HepG2 (cell line): ENCODE results near the gene LDLRAD4. TPM values are rescaled to one million over a fixed set of nuclear protein-coding genes. Genes with fewer than 3 reads are reported as not detected.

Source experiments
- ATAC-seq: fragments of 200-7000 bp; cut with Tn5 transposase; 3 replicates; pipeline ENCODE4 v1.9.1; 2020; ENCODE audit warnings: mild to moderate bottlenecking, moderate library complexity
- BruUV-seq: library from RNA; stranded (reverse); fragments of 400-500 nt; replicated peaks from 2 replicates; lab custom pipeline; 2021; lab: Mats Ljungman, UMichigan
- CTCF ChIA-PET: fragments of 300-600 bp; formaldehyde crosslinking; extraction: SDS; loops from one replicate; lab custom pipeline; 2021; ENCODE audit warnings: low total read pairs, inconsistent platforms, low intra/inter-chr PET ratio; lab: Yijun Ruan, JAX
- POLR2A ChIA-PET: fragments of 350-600 bp; sonication (Branson Sonifier 250); formaldehyde crosslinking; loops from one replicate; lab custom pipeline; 2020; ENCODE audit warnings: antibody characterized with exemption, inconsistent platforms; lab: Yijun Ruan, JAX
- DNase-seq: peaks from one replicate; pipeline ENCODE4 v3.0.0-alpha.2; 2015; ENCODE audit warnings: low spot score
- FAIRE-seq: peaks from 3 replicates; lab custom pipeline; 2011; peaks lifted over from hg19 to GRCh38; lab: Jason Lieb, UNC
- H2AFZ ChIP-seq: one replicate; pipeline ENCODE4 v1.6.1; 2011; ENCODE audit warnings: low read length, inconsistent platforms
- H3K27ac ChIP-seq: fragments of 300-600 bp; 3 replicates; pipeline ENCODE4 v1.8.0; 2011; ENCODE audit warnings: mixed run types, mild to moderate bottlenecking, mixed read lengths, low read length, inconsistent platforms; ENCODE audit not compliant: insufficient read depth; ENCODE audit errors: extremely low read length
- H3K27me3 ChIP-seq, 2 experiments: fragments of 200-600 bp in 1 of 2; 2 replicates in 1 of 2; 3 replicates in 1 of 2; pipeline versions ENCODE4 v1.6.0 to v1.8.0; 2011; ENCODE audit warnings: low read length in 2 of 2, mild to moderate bottlenecking in 2 of 2, moderate library complexity in 2 of 2, inconsistent platforms in 1 of 2; ENCODE audit not compliant: insufficient read depth in 2 of 2, control insufficient read depth in 1 of 2
- H3K36me3 ChIP-seq, 2 experiments: fragments of 200-600 bp in 1 of 2; replicated peaks in 1 of 2; 2 replicates in 1 of 2; 3 replicates in 1 of 2; pipeline versions ENCODE4 v1.5.1 to v1.8.0; 2011; ENCODE audit warnings: low read length in 2 of 2, inconsistent platforms in 1 of 2; ENCODE audit not compliant: insufficient read depth in 2 of 2, control insufficient read depth in 1 of 2
- H3K4me1 ChIP-seq: 2 replicates; pipeline ENCODE4 v1.5.1; 2012; ENCODE audit warnings: low read length, inconsistent platforms; ENCODE audit not compliant: insufficient read depth
- H3K4me2 ChIP-seq: 2 replicates; pipeline ENCODE4 v1.6.0; 2011; ENCODE audit warnings: low read depth, low read length, inconsistent platforms
- H3K4me3 ChIP-seq, 3 experiments: fragments of 200-600 bp in 1 of 3; sonication (generic), shearing (Covaris generic) in 1 of 3; replicated peaks in 1 of 3; 2 replicates each; pipeline ENCODE4 v1.5.1; 2011 to 2016; ENCODE audit warnings: low read length in 3 of 3, inconsistent platforms in 2 of 3, low read depth in 2 of 3, mild to moderate bottlenecking in 2 of 3, control low read depth in 1 of 3, mixed read lengths in 1 of 3; ENCODE audit not compliant: insufficient read depth in 1 of 3
- H3K79me2 ChIP-seq: one replicate; pipeline ENCODE4 v1.6.1; 2011; ENCODE audit warnings: low read length, inconsistent platforms; ENCODE audit not compliant: insufficient read depth
- H3K9ac ChIP-seq: 2 replicates; pipeline ENCODE4 v1.6.0; 2011; ENCODE audit warnings: mild to moderate bottlenecking, low read depth, low read length, inconsistent platforms; ENCODE audit not compliant: insufficient read depth
- H3K9me3 ChIP-seq: 2 replicates; pipeline ENCODE4 v1.5.1; 2012; ENCODE audit warnings: mild to moderate bottlenecking, low read length
- H4K20me1 ChIP-seq: 2 replicates; pipeline ENCODE4 v1.6.0; 2011; ENCODE audit warnings: inconsistent platforms, mild to moderate bottlenecking, low read length, moderate library complexity; ENCODE audit not compliant: insufficient read depth
- BCL3 ChIP-seq: sonication (generic); formaldehyde crosslinking; IDR thresholded peaks from 2 replicates; pipeline ENCODE4 v1.5.1; 2020; ENCODE audit warnings: mild to moderate bottlenecking, missing genetic modification reagents, moderate library complexity
- CAMTA2 ChIP-seq: sonication (generic); formaldehyde crosslinking; IDR thresholded peaks from 2 replicates; pipeline ENCODE4 v1.4.0; 2020; ENCODE audit warnings: mild to moderate bottlenecking, missing genetic modification reagents, borderline replicate concordance
- GPBP1L1 ChIP-seq: sonication (generic); formaldehyde crosslinking; IDR thresholded peaks from 2 replicates; pipeline ENCODE4 v1.5.0; 2020; ENCODE audit warnings: mild to moderate bottlenecking, missing genetic modification reagents
- HNF1A ChIP-seq, 2 experiments: sonication (generic) in 1 of 2; formaldehyde crosslinking in 1 of 2; IDR thresholded peaks; 2 replicates each; pipeline versions ENCODE4 v1.4.0 to v1.6.1; 2016 to 2020; ENCODE audit warnings: borderline replicate concordance in 1 of 2, low read depth in 1 of 2, mild to moderate bottlenecking in 1 of 2, missing genetic modification reagents in 1 of 2
- HNRNPK ChIP-seq: fragments of 200-400 bp; formaldehyde crosslinking; IDR thresholded peaks from 2 replicates; pipeline ENCODE4 v1.6.1; 2018; ENCODE audit warnings: low read length, low read depth, moderate library complexity, mild to moderate bottlenecking; ENCODE audit not compliant: poor library complexity, severe bottlenecking
- MATR3 ChIP-seq: sonication (generic); formaldehyde crosslinking; IDR thresholded peaks from 2 replicates; pipeline ENCODE4 v1.4.0; 2020; ENCODE audit warnings: missing genetic modification reagents
- MTERF4 ChIP-seq: sonication (generic); formaldehyde crosslinking; IDR thresholded peaks from 2 replicates; pipeline ENCODE4 v1.8.0; 2023; ENCODE audit warnings: mild to moderate bottlenecking, missing genetic modification reagents
- POLR2AphosphoS5 ChIP-seq: IDR thresholded peaks from 2 replicates; pipeline ENCODE4 v1.6.1; 2012; ENCODE audit warnings: low read depth, low read length
- SATB2 ChIP-seq: sonication (generic); formaldehyde crosslinking; IDR thresholded peaks from 2 replicates; pipeline ENCODE4 v1.5.0; 2020; ENCODE audit warnings: missing genetic modification reagents
- ZNF12 ChIP-seq: sonication (generic); formaldehyde crosslinking; IDR thresholded peaks from 2 replicates; pipeline ENCODE4 v1.5.0; 2020; ENCODE audit warnings: missing genetic modification reagents
- ZNF687 ChIP-seq: sonication (generic); formaldehyde crosslinking; IDR thresholded peaks from 2 replicates; pipeline ENCODE4 v1.5.1; 2020; ENCODE audit warnings: mild to moderate bottlenecking, missing genetic modification reagents, moderate library complexity
- WGBS: methylation state at CpG from one replicate; pipeline ENCODE4 v1.1.6; 2017; ENCODE audit warnings: low lambda C conversion rate; 5-methylcytosine and 5-hydroxymethylcytosine counted together
- in situ Hi-C: cut with HindIII; loops from 2 replicates; pipeline ENCODE4 v1.10.0; 2017; ENCODE audit warnings: low pct_unique_long_range_greater_than_20kb; ENCODE audit not compliant: extremely low pct_ligation_motif_present
- intact Hi-C: fragments of 100-400 bp; cut with micrococcal nuclease; formaldehyde crosslinking; loops from one replicate; pipeline ENCODE4 v1.10.0; 2022; ENCODE audit not compliant: unreplicated experiment
- polyA plus RNA-seq, 8 experiments: library from polyadenylated mRNA; depleted of rRNA in 3 of 8; stranded (reverse) in 7 of 8; unstranded in 1 of 8; fragments of >200 nt; fragmentation: Illumina TruSeq in 4 of 8; extraction: Trizol in 4 of 8; gene quantifications; 2 replicates each; pipeline versions ENCODE4 v1.2.1 to v1.2.3, GENCODE V29; 2011 to 2016; ENCODE audit warnings: low read depth in 4 of 8, missing spikeins in 1 of 8, mixed read lengths in 1 of 8; ENCODE audit not compliant: insufficient read depth in 1 of 8
- total RNA-seq, 5 experiments: library from RNA; depleted of rRNA; stranded (reverse); fragments of >200 nt; fragmentation: Illumina TruSeq; extraction: Trizol; gene quantifications; 2 replicates each; pipeline ENCODE4 v1.2.3, GENCODE V29; 2016; ENCODE audit warnings: low read depth in 1 of 5

Gene LDLRAD4
- total and polyA plus RNA-seq, 2 of the 13 experiments (the other 11 are each of a cell fraction or from before 2014, with no cell fraction given): 13.6 to 20.9 TPM

- intact Hi-C loops: no loop called here
- ChIA-PET CTCF (no interaction called here), POLR2A (no interaction called here)
- H3K4me1 ChIP-seq: peaks cover 5% of the 10 kb centered on the region; the same call in 1 of the 2 replicates
- 73% methylated on average over 6 of the region's 6 CpGs for WGBS
- H3K9ac ChIP-seq: no peak overlapping the region
- no TSS peak for BruUV-seq
- H3K27me3 ChIP-seq: no peaks in the 10 kb centered on the region
- H2AFZ ChIP-seq: no peak overlapping the region
- H3K4me3 ChIP-seq: no peak overlapping the region
- ATAC-seq: no peak; the same call in 2 of the 3 replicates
- H3K79me2 ChIP-seq: no peaks in the 10 kb centered on the region
- H3K36me3 ChIP-seq: no peaks in the 10 kb centered on the region
- in situ Hi-C loops: no loop called here
- H3K27ac ChIP-seq: no peak overlapping the region
- no peak overlapping the region for H3K4me2 ChIP-seq
- no peaks in the 10 kb centered on the region for H3K9me3 ChIP-seq
- H4K20me1 ChIP-seq: no peaks in the 10 kb centered on the region
- no peak for FAIRE-seq
- no peak for DNase-seq
- TF ChIP-seq GPBP1L1 (CRISPR knock-in tag) (no peak), POLR2AphosphoS5 (no peak), MATR3 (CRISPR knock-in tag) (no peak), BCL3 (CRISPR knock-in tag) (no peak), HNRNPK (no peak), MTERF4 (no peak), ZNF12 (CRISPR knock-in tag) (no peak), ZNF687 (CRISPR knock-in tag) (no peak), CAMTA2 (no peak), HNF1A (IDR thresholded peaks at IDR 0.05; ENCODE audit: low read depth) (no peak), HNF1A (CRISPR knock-in tag; IDR thresholded peaks at IDR 0.05; ENCODE audit: borderline replicate concordance) (no peak), SATB2 (CRISPR knock-in tag) (no peak)
These were observed 171.1 kb downstream of the LDLRAD4 start for GRCh38 chr18:13389491-13390131.
